Panc1 (cell line): ENCODE results near the gene SMYD4. TPM values are rescaled to one million over a fixed set of nuclear protein-coding genes. Genes with fewer than 3 reads are reported as not detected.

Experiments
- ATAC-seq: fragments of 200-7000 bp; cut with Tn5 transposase; 2 replicates; pipeline ENCODE4 v1.9.1; 2020; ENCODE audit warnings: mild to moderate bottlenecking, moderate library complexity
- BruUV-seq: library from RNA; stranded (reverse); fragments of 400-500 nt; replicated peaks from 2 replicates; lab custom pipeline; 2021; lab: Mats Ljungman, UMichigan
- CTCF ChIA-PET: fragments of 300-600 bp; sonication (Branson Sonifier 250); formaldehyde crosslinking; loops from one replicate; lab custom pipeline; 2022; ENCODE audit warnings: antibody characterized with exemption; lab: Charles Lee
- POLR2A ChIA-PET: fragments of 300-600 bp; sonication (Branson Sonifier 250); formaldehyde crosslinking; loops from one replicate; lab custom pipeline; 2022; ENCODE audit warnings: antibody characterized with exemption; lab: Charles Lee
- DNase-seq: peaks from one replicate; pipeline ENCODE4 v3.0.0-alpha.2; 2010; ENCODE audit warnings: low read depth, low spot score
- H3K27ac ChIP-seq: 2 replicates; pipeline ENCODE4 v1.5.1; 2011; ENCODE audit warnings: mild to moderate bottlenecking, low read length, inconsistent platforms
- H3K27me3 ChIP-seq: fragments of 200-500 bp; sonication (Bioruptor generic); 2 replicates; pipeline ENCODE4 v1.6.0; 2014; ENCODE audit warnings: low read length, inconsistent platforms; ENCODE audit not compliant: control insufficient read depth, insufficient read depth
- H3K36me3 ChIP-seq: fragments of 200-500 bp; sonication (Bioruptor generic); 2 replicates; pipeline ENCODE4 v1.5.1; 2014; ENCODE audit warnings: inconsistent platforms, mild to moderate bottlenecking, low read length, moderate library complexity; ENCODE audit not compliant: control insufficient read depth, insufficient read depth
- H3K4me1 ChIP-seq: 2 replicates; pipeline ENCODE4 v1.5.1; 2011; ENCODE audit warnings: inconsistent platforms, mild to moderate bottlenecking, low read length, moderate library complexity; ENCODE audit not compliant: control insufficient read depth, insufficient read depth
- H3K4me3 ChIP-seq, 2 experiments: 2 replicates each; pipeline ENCODE4 v1.5.1; 2011 to 2012; ENCODE audit warnings: low read depth in 2 of 2, low read length in 2 of 2, mild to moderate bottlenecking in 2 of 2, inconsistent platforms in 1 of 2, moderate library complexity in 1 of 2
- H3K9me3 ChIP-seq: fragments of 200-500 bp; sonication (Bioruptor generic); 2 replicates; pipeline ENCODE4 v1.5.1; 2014; ENCODE audit warnings: low read depth, mild to moderate bottlenecking, inconsistent platforms, low read length, moderate library complexity; ENCODE audit not compliant: control insufficient read depth, insufficient read depth
- CTCF ChIP-seq: fragments of 450-650 bp; IDR thresholded peaks from 2 replicates; pipeline ENCODE4 v1.5.1; 2017; ENCODE audit warnings: mild to moderate bottlenecking
- POLR2AphosphoS5 ChIP-seq: IDR thresholded peaks from 2 replicates; pipeline ENCODE4 v1.6.1; 2012; ENCODE audit warnings: mild to moderate bottlenecking, low read depth, low read length, moderate library complexity
- REST ChIP-seq, 2 experiments: IDR thresholded peaks; 2 replicates each; pipeline ENCODE4 v1.6.1; 2011 to 2012; ENCODE audit warnings: low read depth in 2 of 2, control low read depth in 1 of 2, low read length in 1 of 2, mild to moderate bottlenecking in 1 of 2, moderate library complexity in 1 of 2; ENCODE audit not compliant: insufficient read depth in 1 of 2
- SIN3A ChIP-seq: IDR thresholded peaks from 2 replicates; pipeline ENCODE4 v1.6.1; 2012; ENCODE audit warnings: low read depth, mild to moderate bottlenecking, low read length, moderate library complexity, borderline replicate concordance; ENCODE audit not compliant: insufficient read depth
- TCF7L2 ChIP-seq: IDR thresholded peaks from 2 replicates; pipeline ENCODE4 v1.6.1; 2011; ENCODE audit warnings: mild to moderate bottlenecking, low read depth, low read length, inconsistent platforms
- in situ Hi-C: cut with HindIII; loops from 2 replicates; pipeline ENCODE4 v1.10.0; 2016; ENCODE audit warnings: low sequenced_read_pairs, low pct_unique_long_range_greater_than_20kb
- intact Hi-C: fragments of 100-400 bp; cut with micrococcal nuclease; formaldehyde crosslinking; loops from one replicate; pipeline ENCODE4 v1.10.0; 2022; ENCODE audit not compliant: unreplicated experiment
- total RNA-seq: library from RNA; stranded (reverse); gene quantifications from one replicate; pipeline ENCODE4 v1.2.1, GENCODE V29; 2021; ENCODE audit not compliant: unreplicated experiment

Gene SMYD4
- total RNA-seq, 1 experiment from 2014 or later = 17.1 TPM

- intact Hi-C loops (no loop called here), in situ Hi-C loops (no loop called here)
- peak overlapping the region; percentile 80 for H3K27ac ChIP-seq
- no peaks in the 10 kb centered on the region for H3K9me3 ChIP-seq
- DNase-seq (no peak), ATAC-seq (no peak)
- ChIA-PET POLR2A (no interaction called here), CTCF (no interaction called here)
- H3K36me3 ChIP-seq = no peaks in the 10 kb centered on the region; the same call in 1 of the 2 replicates
- TF ChIP-seq SIN3A = 0 out of 2 replicates have a peak, but pooled peaks have one; percentile 13
- no peak for TF ChIP-seq CTCF
- BruUV-seq = TSS peak; percentile 85
- H3K4me1 ChIP-seq = peaks cover 4% of the 10 kb centered on the region; the same call in 1 of the 2 replicates
- peak overlapping the region; percentile 90 to 93 for H3K4me3 ChIP-seq
- H3K27me3 ChIP-seq = no peaks in the 10 kb centered on the region
These were observed 586 bp upstream of the SMYD4 start for GRCh38 chr17:1830288-1830687.

- in situ Hi-C loops = no loop called here
- no peaks in the 10 kb centered on the region for H3K9me3 ChIP-seq
- H3K27me3 ChIP-seq = no peaks in the 10 kb centered on the region
- no TSS peak for BruUV-seq
- peak overlapping the region; percentile 90 to 93 for H3K4me3 ChIP-seq
- H3K36me3 ChIP-seq = peaks cover 4% of the 10 kb centered on the region; the same call in 1 of the 2 replicates
- ChIA-PET CTCF (interaction anchor here (0.6 kb wide), 1 partner anchor 30 kb away, joined by 3 read pairs; no protein-coding TSS in a partner anchor), POLR2A (interaction anchor here (0.6 kb wide), 1 partner anchor 15 kb away, joined by 11 read pairs; no protein-coding TSS in a partner anchor)
- H3K27ac ChIP-seq = peak overlapping the region; percentile 76
- DNase-seq (no peak), ATAC-seq (peak; percentile 28)
- intact Hi-C loops = no loop called here
- H3K4me1 ChIP-seq = peaks cover 4% of the 10 kb centered on the region; the same call in 1 of the 2 replicates
- TF ChIP-seq TCF7L2 = no peak
- TF ChIP-seq CTCF = no peak
- TF ChIP-seq REST (IDR thresholded peaks at IDR 0.05; ENCODE audit: insufficient read depth in 1 of 2, low read depth in 2 of 2, low read length in 1 of 2) = no peak
- no peak for TF ChIP-seq SIN3A
- TF ChIP-seq POLR2AphosphoS5 = no peak
These were observed 498 bp downstream of the SMYD4 start for GRCh38 chr17:1829216-1829591.
